Right lobe of liver (tissue), 4 donors: ENCODE measurements around the gene ENC1.

Source experiments
- POLR2A ChIP-seq: fragments of 450-650 bp; IDR thresholded peaks from one replicate; pipeline ENCODE4 v1.6.1; 2017; ENCODE audit warnings: antibody characterized with exemption, mild to moderate bottlenecking
- TF ChIP-seq, protein P1 (sequence below), 4 donors: fragments of 200-600 bp in 3 of 4; fragments of 450-650 bp in 1 of 4; IDR thresholded peaks; one replicate each; pipeline versions ENCODE4 v1.5.1 to v1.8.0; 2016 to 2022; ENCODE audit warnings: antibody characterized with exemption in 4 of 4, mild to moderate bottlenecking in 2 of 4
- donor health status: DM: no; HTN: no; CAD: no.
- donor health status: DM: no; HTN: no; CAD: no.
- donor health status: DM: no; HTN: yes; CAD: no.

DNA sequence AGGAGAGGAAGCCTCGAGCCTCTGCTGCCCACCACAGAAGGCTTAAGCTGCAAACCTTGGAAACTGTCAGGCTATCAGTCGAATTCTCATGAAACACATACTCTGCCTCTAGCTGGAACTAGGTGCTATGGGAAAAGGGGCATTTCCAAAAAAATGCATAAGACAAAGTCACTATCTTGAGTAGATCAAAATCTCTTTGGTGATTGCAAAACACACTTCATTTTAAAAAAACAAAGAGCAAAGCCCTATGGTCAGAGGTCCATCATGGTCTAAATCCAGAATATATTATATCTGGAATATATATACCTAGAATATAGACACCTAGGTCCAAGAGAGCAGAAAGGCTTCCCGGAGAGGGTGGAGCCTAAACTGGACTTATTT is 59.8 kb downstream of the ENC1 start:
- TF ChIP-seq, protein P1, sequence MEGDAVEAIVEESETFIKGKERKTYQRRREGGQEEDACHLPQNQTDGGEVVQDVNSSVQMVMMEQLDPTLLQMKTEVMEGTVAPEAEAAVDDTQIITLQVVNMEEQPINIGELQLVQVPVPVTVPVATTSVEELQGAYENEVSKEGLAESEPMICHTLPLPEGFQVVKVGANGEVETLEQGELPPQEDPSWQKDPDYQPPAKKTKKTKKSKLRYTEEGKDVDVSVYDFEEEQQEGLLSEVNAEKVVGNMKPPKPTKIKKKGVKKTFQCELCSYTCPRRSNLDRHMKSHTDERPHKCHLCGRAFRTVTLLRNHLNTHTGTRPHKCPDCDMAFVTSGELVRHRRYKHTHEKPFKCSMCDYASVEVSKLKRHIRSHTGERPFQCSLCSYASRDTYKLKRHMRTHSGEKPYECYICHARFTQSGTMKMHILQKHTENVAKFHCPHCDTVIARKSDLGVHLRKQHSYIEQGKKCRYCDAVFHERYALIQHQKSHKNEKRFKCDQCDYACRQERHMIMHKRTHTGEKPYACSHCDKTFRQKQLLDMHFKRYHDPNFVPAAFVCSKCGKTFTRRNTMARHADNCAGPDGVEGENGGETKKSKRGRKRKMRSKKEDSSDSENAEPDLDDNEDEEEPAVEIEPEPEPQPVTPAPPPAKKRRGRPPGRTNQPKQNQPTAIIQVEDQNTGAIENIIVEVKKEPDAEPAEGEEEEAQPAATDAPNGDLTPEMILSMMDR (IDR thresholded peaks at IDR 0.05), result no peak
- no peak for TF ChIP-seq POLR2A
